ENCODE data around the gene IDUA. TPM values are rescaled to one million over a fixed set of nuclear protein-coding genes. Genes with fewer than 3 reads are reported as not detected.

The IDUA gene
- total RNA-seq, 1 donor from 2014 or later, result 5.8 TPM

- no peak overlapping the region for H3K4me3 ChIP-seq (ENCODE audit: low read depth, low read length)
- TF ChIP-seq, protein P1, sequence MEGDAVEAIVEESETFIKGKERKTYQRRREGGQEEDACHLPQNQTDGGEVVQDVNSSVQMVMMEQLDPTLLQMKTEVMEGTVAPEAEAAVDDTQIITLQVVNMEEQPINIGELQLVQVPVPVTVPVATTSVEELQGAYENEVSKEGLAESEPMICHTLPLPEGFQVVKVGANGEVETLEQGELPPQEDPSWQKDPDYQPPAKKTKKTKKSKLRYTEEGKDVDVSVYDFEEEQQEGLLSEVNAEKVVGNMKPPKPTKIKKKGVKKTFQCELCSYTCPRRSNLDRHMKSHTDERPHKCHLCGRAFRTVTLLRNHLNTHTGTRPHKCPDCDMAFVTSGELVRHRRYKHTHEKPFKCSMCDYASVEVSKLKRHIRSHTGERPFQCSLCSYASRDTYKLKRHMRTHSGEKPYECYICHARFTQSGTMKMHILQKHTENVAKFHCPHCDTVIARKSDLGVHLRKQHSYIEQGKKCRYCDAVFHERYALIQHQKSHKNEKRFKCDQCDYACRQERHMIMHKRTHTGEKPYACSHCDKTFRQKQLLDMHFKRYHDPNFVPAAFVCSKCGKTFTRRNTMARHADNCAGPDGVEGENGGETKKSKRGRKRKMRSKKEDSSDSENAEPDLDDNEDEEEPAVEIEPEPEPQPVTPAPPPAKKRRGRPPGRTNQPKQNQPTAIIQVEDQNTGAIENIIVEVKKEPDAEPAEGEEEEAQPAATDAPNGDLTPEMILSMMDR (conservative IDR thresholded peaks at IDR 0.05; ENCODE audit: low read depth, low read length), result no peak
- DNase-seq (ENCODE audit: low read depth), result no peak
These were observed 36.3 kb downstream of the IDUA start for GRCh38 chr4:1023075-1023640.

GRCh38 chr4:1023895-1024740, 37.3 kb downstream of the IDUA start:
- TF ChIP-seq, protein P1 (conservative IDR thresholded peaks at IDR 0.05; ENCODE audit: low read depth, low read length), result no peak
- no peak for DNase-seq (ENCODE audit: low read depth)
- H3K4me3 ChIP-seq (ENCODE audit: low read depth, low read length), result no peak overlapping the region

DNA sequence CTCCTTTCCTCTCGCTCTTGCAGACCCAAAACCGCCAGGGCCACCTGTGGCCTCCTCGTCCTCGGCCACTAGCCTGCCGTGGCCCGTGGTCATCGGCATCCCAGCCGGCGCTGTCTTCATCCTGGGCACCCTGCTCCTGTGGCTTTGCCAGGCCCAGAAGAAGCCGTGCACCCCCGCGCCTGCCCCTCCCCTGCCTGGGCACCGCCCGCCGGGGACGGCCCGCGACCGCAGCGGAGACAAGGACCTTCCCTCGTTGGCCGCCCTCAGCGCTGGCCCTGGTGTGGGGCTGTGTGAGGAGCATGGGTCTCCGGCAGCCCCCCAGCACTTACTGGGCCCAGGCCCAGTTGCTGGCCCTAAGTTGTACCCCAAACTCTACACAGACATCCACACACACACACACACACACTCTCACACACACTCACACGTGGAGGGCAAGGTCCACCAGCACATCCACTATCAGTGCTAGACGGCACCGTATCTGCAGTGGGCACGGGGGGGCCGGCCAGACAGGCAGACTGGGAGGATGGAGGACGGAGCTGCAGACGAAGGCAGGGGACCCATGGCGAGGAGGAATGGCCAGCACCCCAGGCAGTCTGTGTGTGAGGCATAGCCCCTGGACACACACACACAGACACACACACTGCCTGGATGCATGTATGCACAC, 38.2 kb downstream of the IDUA start:
- no peak for DNase-seq (ENCODE audit: low read depth)
- TF ChIP-seq, protein P1 (conservative IDR thresholded peaks at IDR 0.05; ENCODE audit: low read depth, low read length), result no peak
- no peak overlapping the region for H3K4me3 ChIP-seq (ENCODE audit: low read depth, low read length)

- TF ChIP-seq, protein P1 (conservative IDR thresholded peaks at IDR 0.05; ENCODE audit: low read depth, low read length), result no peak
- H3K4me3 ChIP-seq (ENCODE audit: low read depth, low read length), result no peak overlapping the region
- no peak for DNase-seq (ENCODE audit: low read depth)
These were observed 39.3 kb downstream of the IDUA start for GRCh38 chr4:1026115-1026514.

GRCh38 chr4:1027219-1027914, 40.5 kb downstream of the IDUA start:
- no peak for DNase-seq (ENCODE audit: low read depth)

DNA sequence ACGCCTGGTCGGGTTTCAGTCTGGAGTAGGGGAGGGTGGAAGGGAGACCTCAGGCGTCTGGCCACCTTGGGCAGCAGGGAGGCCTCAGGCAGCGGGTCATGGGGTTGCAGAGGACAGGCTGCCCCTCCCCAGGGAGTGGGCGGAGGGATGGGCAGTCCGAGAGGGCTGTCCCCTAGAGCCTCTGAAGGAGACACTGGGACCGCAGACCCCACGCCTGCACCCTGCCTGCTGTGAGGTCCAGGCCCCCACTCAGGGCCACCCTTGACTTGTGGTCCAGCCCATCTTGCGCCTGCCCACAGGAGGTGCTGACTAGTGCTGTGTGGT, 41.0 kb downstream of the IDUA start:
- TF ChIP-seq, protein P1 (conservative IDR thresholded peaks at IDR 0.05; ENCODE audit: low read depth, low read length), result no peak
- no peak overlapping the region for H3K4me3 ChIP-seq (ENCODE audit: low read depth, low read length)

More at GRCh38 chr4:1027219-1027914, 40.5 kb downstream of the IDUA start:
- no peak overlapping the region for H3K4me3 ChIP-seq (ENCODE audit: low read depth, low read length)
- TF ChIP-seq, protein P1 (conservative IDR thresholded peaks at IDR 0.05; ENCODE audit: low read depth, low read length), result no peak

More for the DNA sequence above, 41.0 kb downstream of the IDUA start:
- no peak for DNase-seq (ENCODE audit: low read depth)
